Tibial nerve (tissue), 4 donors: ENCODE measurements around the gene TMBIM4.

Source experiments
- EP300 ChIP-seq, 2 donors: sonication (generic); formaldehyde crosslinking; IDR thresholded peaks; one replicate each; pipeline ENCODE4 v1.6.1; 2017; ENCODE audit warnings: antibody characterized with exemption in 2 of 2, mild to moderate bottlenecking in 1 of 2
- POLR2A ChIP-seq, 2 donors: fragments of 450-650 bp; IDR thresholded peaks; one replicate each; pipeline ENCODE4 v1.6.1; 2017; ENCODE audit warnings: antibody characterized with exemption in 2 of 2, mild to moderate bottlenecking in 2 of 2, moderate library complexity in 2 of 2
- TF ChIP-seq, protein P1 (sequence below), 5 experiments: fragments of 200-600 bp in 3 of 5; fragments of 450-650 bp in 2 of 5; sonication (generic) in 3 of 5; IDR thresholded peaks; one replicate each; pipeline ENCODE4 v1.5.1; 2016 to 2019; ENCODE audit warnings: antibody characterized with exemption in 5 of 5, mild to moderate bottlenecking in 3 of 5, moderate library complexity in 2 of 5

DNA sequence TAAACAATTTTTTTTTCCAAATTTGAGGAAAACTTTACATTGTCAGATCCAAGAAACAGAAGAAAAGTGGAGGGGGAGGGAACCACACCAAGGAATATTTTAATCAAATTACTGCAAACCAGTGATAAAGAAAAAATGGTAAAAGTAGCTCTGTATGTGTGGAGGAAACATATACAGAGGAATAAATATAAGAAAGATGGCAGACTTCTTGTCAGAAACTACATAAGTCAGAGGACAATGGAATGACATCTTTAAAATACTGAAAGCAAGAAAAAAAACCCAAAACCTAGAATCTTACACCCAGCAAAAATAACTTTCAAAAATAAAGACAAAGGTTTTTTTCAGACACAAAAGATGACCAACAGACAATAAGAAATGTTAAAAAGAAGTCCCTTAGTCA lies 29.1 kb downstream of the TMBIM4 start:
- TF ChIP-seq, protein P1, sequence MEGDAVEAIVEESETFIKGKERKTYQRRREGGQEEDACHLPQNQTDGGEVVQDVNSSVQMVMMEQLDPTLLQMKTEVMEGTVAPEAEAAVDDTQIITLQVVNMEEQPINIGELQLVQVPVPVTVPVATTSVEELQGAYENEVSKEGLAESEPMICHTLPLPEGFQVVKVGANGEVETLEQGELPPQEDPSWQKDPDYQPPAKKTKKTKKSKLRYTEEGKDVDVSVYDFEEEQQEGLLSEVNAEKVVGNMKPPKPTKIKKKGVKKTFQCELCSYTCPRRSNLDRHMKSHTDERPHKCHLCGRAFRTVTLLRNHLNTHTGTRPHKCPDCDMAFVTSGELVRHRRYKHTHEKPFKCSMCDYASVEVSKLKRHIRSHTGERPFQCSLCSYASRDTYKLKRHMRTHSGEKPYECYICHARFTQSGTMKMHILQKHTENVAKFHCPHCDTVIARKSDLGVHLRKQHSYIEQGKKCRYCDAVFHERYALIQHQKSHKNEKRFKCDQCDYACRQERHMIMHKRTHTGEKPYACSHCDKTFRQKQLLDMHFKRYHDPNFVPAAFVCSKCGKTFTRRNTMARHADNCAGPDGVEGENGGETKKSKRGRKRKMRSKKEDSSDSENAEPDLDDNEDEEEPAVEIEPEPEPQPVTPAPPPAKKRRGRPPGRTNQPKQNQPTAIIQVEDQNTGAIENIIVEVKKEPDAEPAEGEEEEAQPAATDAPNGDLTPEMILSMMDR (IDR thresholded peaks at IDR 0.05), result no peak
- TF ChIP-seq POLR2A (IDR thresholded peaks at IDR 0.05) (no peak), EP300 (IDR thresholded peaks at IDR 0.05) (no peak)
